Erythroblast (primary cell): Measurements from ENCODE around the gene TM9SF2.

ENCODE experiments used
- GATA1 ChIP-seq: IDR thresholded peaks from 2 replicates; pipeline ENCODE4 v1.6.1; 2011; ENCODE audit warnings: low read depth, mild to moderate bottlenecking, control low read depth, low read length, moderate library complexity
- POLR2A ChIP-seq: IDR thresholded peaks from 2 replicates; pipeline ENCODE4 v1.6.1; 2011; ENCODE audit warnings: mild to moderate bottlenecking, low read length

- TF ChIP-seq POLR2A: no peak
- no peak for TF ChIP-seq GATA1
Measured at GRCh38 chr13:99517984-99518383, 16.7 kb downstream of the TM9SF2 start.
